Lung microvascular endothelial cell (primary cell): ENCODE results near the gene PIGH. TPM values are rescaled to one million over a fixed set of nuclear protein-coding genes. Genes with fewer than 3 reads are reported as not detected.

Experiments
- DNase-seq, 2 donors: peaks; one replicate each; pipeline versions ENCODE4 v3.0.0 to v3.0.0-alpha.2; 2010; ENCODE audit warnings: low read depth in 2 of 2
- total RNA-seq: library from RNA; depleted of rRNA; stranded (reverse); fragments of >200 nt; gene quantifications from 2 replicates; pipeline ENCODE4 v1.2.1, GENCODE V29; 2014

PIGH gene
- total RNA-seq, 1 donor from 2014 or later: 14.1 TPM

DNA sequence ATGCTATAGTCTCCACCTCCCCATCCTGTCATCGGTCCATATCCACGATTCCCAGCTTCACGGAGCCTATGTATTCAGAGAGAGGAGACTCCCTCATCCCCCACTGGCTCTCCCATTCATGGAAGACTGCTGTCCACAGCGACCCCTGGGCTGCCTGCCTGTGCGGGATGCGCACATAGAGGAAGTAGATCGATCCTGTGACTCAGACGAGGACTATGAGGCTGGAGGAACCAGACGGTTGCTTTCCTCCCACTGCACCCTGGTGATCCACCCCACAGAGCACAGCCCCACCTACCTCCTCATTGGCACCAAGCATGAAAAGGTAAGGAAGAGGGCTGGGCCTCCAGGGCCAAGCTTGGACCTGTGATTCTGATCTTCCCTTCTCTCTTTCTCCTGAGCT lies 24.4 kb downstream of the PIGH start:
- DNase-seq: peak in 1 of 2 donors; percentile 17

DNA sequence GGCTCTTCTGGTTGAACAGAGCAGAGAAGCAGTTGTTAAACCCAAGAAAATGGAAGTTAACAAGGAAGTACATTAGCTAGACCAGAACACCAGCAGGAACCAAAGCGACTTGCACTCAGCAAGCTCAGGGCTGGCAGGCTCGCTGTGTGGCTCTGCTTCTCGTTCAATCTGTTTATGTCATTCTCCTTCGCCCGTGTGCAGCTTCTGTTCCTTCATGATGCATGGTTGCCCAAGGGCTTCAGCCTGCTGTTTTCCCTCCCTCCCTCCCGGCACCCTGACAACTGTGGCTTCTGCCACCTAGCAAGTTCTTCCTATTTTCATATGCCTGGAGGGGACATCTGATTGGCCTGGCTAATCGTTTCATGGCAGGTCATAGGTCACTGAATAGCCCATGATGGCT lies 25.3 kb downstream of the PIGH start:
- DNase-seq: no peak

DNA sequence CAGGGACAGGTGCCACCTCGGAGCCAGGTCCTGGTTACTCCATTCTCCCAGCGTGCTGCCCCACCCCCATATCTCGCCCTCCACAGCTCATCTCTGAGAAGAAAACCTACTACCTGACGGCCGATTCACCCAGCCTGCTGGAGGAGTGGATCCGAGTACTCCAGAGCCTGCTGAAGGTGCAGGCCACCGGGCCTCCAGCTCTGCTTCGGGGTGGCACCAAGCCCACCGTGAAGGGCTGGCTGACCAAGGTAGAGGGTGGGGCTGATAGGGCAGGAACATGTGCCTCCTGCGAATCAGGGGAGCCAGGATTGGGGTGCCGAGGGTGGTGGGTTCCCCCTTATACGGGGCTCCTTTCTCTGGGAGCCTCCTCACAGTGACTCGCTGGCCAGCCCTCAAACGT lies 25.9 kb downstream of the PIGH start:
- no peak for DNase-seq

DNA sequence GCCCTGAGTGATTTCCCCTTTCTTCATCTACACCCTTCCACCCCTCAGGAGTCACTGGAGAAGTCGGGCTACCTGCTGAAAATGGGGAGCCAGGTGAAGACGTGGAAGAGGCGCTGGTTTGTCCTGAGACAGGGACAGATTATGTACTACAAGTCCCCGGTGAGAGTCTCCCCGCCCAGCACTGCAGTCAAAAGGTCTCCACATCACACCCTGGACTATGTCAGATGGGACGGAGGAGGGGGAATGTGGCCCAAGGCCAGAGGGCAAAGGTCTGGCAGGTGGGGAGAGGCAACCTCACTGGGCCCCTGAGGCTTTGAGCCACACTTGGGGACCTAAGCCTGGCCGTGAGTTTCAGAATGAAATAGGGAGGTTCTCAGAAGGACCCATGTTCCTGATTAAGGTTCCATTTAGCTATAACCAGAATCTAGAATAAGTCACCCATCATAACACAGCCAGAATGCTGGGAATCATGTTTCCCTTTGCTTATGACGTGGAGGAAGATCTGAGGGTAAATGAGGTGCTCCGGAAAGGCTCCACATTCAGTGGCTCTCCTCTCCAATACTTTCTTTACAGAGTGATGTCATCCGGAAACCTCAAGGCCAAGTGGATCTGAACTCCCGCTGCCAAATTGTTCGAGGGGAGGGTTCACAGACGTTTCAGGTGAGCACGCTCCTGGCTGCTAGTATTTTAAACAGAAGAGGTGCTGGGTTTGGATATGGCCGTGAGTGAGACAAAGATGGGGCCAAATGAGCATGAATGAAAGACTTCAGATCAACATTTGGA lies 26.6 kb downstream of the PIGH start:
- no peak for DNase-seq

DNA sequence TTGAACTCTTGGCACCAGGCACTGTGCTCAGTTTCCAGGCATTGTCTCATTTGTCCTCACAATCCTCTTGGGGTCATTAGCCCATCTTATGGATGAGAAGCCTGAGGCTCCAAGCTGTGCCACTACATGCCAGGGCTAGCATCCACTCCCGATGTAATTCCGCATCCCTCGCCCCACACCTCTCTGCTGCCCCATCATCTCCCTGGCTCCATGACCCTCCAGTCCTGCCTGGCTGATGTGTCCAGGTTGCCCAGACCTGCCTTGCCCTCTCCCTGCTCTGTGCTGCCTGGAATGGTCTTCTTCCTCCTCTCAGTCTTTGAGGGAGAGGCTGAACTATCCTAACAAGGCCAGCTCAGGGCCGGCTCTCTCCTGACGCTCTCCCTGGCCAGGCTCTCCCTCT lies 27.5 kb downstream of the PIGH start:
- no peak for DNase-seq

DNA sequence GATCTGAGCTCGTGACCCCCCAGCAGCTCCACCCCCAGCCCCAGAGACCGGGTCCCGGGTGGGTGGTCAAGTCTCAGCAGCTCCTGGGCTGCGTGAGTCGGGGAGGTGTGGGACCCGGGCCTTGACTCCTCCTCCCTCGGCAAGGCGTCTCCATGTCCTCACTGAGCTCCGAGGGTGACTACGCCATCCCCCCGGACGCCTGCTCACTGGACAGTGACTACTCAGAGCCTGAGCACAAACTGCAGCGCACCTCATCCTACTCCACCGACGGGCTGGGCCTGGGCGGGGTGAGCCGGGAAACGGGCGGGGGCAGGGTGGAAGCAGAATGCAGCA lies 28.1 kb downstream of the PIGH start:
- DNase-seq: no peak

DNA sequence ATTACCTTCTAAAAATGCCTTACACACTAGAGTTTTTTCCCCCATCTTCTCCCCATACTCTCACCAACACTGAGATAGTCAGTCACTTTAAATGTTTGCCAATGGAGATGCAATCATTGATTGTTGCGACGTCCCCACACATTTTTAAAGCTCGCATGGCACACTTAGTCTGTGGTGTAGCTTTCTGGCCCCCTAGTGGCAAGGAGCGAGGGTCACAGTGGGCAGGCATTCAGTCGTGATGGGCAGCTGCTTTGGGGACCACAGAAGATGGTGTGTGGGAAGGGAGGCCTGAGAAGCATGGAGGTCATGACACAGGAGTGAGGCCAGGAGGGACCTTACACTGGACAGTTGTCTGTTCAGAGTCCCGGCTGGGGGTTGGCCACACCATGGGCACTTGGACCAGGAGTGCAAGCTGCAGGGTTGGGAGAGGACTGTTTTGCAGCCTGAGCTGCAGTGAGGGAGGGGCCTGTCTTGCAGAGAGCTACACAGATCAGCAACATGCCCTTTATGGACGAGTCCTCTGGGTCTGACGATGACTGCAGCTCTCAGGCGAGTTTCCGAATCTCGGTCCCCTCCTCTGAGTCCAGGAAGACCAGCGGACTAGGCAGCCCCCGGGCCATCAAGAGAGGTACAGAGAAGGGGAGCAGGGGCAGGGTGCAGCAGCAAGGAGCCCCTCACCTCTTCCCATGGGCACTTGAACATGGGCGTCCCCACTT lies 28.6 kb downstream of the PIGH start:
- peak; percentile 65 to 74 for DNase-seq

DNA sequence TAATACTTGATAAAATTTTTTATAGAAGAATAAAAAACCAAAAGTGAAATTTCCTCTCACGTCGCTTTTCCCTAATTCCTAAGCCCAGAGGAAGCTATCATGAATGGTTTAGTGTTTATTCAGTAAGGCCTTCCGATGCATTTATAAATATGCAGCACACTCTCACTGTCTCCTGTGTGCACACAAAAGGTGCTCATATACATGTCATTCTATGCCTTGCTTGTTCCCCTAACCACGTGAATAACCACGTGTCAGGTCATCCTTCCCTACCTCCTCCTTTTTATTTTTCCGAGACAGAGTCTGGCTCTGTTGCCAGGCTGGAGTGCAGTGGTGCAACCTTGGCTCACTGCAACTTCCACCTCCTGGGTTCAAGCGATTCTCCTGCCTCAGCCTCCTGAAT lies 29.6 kb downstream of the PIGH start:
- DNase-seq: no peak

DNA sequence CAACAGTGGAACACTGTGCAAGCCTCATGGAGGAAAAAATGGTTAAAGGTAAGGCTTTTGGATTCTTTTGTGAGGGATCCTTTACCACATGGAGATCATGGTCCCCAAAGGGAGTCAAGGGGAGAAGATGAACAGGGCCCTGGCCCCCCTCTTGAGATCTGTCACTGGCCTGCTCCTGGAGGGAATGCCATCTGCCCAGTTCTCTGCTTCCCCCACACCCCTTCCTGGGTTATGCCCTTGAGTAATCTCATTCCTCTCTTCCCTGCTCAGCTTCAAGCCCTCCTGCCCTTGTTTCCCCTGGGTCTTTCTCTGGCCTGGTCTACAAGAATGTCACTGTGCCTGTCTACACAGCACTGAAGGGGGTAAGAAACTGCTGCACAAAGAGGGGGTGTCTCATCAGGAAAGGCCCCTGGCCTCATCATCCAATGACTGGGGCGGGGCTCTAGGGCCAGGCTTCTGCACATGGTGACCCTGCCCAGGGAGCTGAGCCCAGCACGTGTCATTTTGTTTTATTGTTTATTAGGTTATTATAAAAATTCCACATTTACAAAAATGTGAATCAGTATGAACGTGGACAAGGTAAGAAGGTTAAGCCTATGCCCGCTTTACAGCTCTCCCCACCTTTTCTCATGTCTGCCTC lies 30.3 kb downstream of the PIGH start:
- no peak for DNase-seq

DNA sequence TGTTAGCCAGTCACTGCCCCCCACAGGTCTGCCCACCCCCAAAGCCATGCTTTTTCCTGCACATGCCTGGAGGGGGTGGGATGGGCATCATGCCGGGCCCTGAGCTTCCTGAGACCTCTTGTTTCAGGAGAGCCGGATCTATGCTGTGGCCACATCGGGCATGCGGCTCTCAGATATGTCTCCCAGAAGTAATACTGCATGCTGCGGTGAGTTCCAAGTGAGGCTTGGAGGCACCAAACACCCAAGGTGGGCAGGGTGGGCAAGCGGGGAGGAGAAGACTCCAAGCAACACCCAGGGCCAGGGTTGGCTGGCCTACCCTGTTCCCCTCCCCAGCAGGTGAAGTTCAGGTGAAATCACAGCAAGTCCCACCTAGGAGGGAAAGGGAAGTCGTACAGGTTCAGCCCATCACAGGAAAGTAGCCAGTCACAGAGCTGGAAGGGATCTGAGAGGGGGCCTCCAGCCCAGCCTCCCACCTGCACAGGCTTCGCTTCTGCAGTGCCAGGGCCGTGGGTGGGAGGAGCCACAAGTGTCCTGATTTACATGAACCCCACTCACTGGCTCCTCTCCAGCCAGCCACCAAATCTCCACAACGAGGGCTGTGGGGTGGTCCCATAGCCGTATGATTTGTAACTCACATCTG lies 30.9 kb downstream of the PIGH start:
- no peak for DNase-seq

DNA sequence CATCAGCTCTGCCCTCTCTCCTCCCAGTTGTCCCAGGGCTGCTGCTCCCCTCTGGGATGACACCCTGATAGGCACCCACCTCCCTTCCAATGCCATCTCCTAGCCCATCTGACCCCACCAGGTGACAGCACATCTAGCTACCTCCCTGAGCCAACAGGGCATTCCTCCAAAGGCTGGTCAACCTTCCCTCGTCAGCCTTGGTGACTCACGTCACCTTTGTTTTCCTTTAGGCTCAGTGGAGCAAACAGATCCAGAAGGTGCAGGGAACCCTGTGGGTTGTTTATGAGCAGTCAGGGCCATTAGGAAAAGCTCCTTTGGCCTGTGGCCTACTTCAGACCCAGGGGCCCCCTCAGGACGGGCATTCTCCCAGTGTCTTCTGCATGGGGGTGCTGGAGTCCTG lies 32.4 kb downstream of the PIGH start:
- DNase-seq: no peak

DNA sequence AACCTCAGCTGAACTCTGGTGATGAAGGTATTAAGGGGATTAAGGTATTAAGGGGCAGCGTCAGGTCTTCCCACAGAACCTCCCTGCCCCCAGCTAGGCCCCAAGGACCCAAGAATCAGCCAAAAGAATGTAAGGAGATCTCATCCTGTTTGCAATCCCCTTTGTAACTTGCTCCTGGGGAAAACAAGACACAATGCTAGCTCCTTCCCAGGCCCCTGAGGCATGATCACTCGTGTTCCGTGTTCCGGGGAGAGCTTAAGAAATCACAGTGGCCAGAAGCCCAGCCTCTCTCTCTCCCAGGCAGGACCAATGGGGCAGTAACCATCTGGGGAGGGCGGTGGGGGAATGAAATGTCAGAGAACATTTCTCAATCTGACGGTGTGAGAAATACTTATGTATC lies 33.2 kb downstream of the PIGH start:
- DNase-seq: no peak

DNA sequence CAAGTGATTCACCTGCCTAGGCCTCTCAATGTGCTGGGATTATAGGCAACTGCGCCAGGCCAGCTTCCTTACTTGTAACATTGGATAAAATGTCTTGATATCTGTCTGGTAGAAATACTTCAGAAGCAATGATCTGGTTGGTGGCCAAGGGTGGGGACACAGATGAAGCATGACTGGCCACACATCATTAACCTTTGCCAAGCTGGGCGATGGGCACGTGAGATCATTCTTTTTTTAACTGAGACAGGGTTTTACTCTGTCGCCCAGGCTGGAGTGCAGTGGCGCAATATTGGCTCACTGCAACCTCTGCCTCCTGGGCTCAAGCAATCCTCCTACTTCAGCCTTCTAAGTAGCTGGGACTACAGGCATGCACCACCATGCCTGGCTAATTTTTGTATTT lies 35.8 kb downstream of the PIGH start:
- no peak for DNase-seq

DNA sequence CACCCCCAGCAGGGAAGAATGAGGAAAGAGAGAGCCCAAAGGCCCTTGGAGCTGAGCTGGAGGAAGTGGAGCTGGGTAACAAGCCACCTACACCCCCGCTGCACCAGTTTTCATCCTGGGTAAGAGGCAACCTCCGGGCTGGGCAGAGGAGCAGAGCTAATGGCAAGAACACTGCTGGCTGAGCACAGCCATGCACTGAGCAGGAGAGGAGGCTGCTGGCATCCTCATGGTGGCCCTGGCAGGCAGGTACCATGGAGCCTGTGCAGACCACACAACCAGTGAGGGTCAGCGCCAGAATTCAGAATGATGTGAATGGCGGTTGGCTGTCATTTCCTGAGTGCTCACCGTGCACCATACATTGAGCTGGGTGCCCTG lies 37.3 kb downstream of the PIGH start:
- no peak for DNase-seq

DNA sequence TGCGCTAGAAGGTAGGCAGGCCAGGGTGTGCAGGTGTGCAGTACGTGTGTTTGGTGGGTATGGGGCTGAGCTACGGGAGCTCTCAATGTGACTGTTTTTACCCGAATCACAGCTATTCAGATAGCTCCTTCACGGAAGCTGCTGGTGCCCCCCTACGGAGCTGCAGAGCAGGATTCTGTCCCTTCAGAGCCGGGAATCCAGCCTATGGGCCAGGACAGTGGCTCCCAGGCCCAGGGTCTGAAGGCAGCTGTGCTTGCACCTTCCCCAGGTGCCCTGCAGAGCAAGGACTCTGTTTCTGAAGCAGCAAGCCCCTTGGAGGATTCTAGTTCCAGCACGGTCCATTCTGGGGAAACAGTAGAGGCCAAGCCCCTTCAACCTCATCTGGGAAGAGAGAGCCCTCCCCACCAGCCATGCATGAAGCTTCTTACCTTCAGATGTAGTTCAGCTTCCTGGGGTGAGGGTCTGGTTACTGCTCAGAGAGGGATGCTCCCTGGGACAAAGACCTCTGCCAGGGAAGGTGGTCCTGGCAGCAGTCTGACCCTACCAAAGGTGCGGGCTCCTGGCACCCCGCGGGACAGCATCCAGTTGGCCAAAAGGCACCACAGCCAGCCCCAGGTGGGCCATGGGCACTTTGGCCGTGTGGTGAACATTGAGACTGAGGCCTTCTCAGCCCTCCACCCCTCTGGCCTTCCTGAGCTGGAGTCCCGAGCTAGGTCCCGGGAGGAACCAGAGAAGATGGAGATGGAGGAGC lies 37.9 kb downstream of the PIGH start:
- DNase-seq: no peak

DNA sequence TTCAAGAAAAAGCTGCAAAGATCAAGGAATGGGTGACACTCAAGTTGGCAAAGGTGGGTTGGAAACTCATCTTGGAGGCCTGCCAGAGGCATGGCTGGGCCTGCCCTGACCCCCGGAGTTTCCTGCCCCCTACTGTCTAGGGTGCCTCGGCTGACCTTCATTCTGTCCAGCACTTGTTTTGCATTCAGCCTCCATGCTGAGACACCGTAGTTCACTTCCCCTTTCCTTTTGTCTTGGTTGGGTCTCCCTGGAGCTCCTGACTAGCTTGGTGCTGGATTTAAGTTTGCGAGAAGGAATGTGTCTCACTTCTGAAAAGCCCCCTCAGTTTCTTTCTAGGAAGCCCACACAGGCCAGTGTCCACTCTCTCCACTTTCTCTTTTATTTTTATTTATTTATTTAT lies 40.4 kb downstream of the PIGH start:
- no peak for DNase-seq

DNA sequence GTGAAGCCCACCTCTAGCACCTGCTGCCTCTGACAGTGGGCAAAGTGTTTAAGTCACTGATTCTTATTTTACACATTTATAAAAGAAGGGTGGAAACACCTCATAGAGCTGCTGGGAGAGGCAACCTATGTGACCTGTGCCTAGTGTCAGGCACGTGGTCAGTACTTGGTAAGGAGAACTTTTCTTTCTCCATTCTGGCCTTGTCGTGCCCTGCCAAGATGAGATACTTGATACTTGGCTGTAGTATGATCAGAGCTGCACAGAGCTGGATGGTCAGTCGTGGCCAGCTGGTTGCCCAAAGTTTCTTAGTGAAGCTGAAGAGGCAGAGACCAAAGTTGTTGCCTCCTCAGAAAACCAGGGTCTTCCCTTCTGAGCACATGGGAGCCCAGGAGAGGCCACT lies 42.4 kb downstream of the PIGH start:
- no peak for DNase-seq

DNA sequence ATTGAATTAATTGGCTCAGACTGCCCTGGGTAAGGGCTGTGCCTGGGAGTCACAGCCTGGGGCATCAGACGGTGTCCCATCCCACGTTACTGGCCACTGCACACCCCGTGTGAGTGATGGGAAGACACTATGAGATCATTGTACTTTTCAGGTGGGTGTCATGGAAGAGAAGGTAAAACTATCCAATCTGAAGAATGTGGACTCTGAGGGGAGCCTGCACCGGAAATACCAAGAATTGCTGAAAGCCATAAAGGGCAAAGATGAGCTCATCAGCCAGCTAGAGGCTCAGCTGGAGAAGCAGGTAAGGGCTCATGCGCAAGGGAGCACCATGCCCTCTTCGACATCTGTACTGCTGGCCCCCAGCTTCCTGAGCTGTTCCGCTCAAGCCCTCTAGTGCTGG lies 43.0 kb downstream of the PIGH start:
- DNase-seq: no peak

DNA sequence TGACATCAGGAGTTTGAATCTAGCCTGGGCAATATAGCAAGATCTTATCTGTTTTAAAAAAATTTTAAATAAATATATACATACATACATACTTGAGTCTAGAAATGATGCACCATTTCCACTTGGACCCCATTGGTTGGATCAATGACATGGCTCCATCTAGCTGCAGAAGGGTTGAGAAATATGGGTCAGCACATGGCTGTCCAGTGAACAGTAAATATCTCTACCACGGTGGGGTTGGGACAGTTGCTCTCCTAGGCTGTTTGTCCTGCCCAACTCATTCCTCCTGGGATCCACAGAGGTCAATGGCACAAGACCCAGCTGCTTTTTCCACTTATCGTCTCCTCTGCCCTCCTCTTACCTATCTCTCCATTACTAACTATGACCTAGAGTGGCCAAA lies 43.4 kb downstream of the PIGH start:
- DNase-seq: no peak

DNA sequence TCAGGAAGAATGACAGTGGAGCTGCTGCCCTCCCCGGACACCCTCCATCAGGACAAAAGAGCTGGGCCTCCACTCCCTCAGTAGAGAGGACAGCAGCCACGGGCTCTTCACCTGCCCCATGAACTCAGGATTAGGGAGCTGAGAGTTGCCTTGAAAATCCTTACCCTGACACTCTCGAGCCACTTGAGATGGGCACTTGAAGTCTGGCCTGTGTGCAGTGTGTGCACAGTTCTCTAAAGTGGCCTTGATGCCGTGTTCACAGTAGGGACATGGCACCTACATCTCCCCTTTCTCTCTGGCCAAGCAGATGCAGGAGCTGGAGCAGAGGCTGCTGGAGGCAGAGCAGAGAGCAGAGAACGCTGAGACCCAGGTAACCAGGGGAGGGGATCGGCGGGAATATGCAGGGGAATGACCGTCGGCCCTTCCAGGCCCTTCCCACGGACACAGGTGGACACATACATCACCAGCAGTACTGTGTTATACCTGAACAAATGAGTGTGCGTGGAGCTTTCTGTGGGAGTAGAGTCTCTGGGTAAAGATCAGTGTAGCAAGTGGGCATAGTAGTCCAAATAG lies 44.5 kb downstream of the PIGH start:
- no peak for DNase-seq

DNA sequence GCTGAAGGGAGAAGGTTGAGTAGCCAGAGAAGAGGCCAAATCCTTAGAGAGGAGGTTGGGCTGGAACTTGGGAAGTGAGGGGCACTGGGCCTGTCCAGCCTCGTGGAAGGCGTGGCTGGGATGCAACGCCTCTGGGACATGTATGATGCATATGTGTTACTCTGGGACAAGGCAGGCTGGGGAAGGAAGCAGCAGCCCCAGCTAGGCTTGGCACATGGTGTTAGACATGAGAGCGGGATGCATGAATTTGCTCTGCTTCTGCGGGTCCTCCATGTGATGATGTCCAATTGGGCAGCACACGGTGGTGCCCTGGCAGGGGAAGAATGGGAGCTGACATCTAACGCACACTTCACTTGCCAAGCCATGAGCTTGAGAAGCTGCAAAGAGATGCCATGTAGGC lies 45.7 kb downstream of the PIGH start:
- DNase-seq: no peak
